ENCODE measurements around the gene TSPEAR. TPM values are rescaled to one million over a fixed set of nuclear protein-coding genes. Genes with fewer than 3 reads are reported as not detected.

TSPEAR gene
- total and polyA plus RNA-seq, 2 of the 13 experiments (the other 11 are each of a cell fraction or from before 2014, with no cell fraction given): 0.07 to 0.32 TPM

GRCh38 chr21:44482581-44483287, 228.6 kb downstream of the TSPEAR start (continued):
- TF ChIP-seq PRDM4 (CRISPR knock-in tag; IDR thresholded peaks at IDR 0.05; ENCODE audit: borderline replicate concordance) (no peak), GPBP1L1 (CRISPR knock-in tag; IDR thresholded peaks at IDR 0.05) (no peak), TEAD2 (CRISPR knock-in tag; IDR thresholded peaks at IDR 0.05) (no peak), MBD4 (IDR thresholded peaks at IDR 0.05; ENCODE audit: borderline replicate concordance, low read length) (no peak), FOXJ3 (CRISPR knock-in tag; IDR thresholded peaks at IDR 0.05; ENCODE audit: borderline replicate concordance) (peak; percentile 48; the same call in 1 of the 2 replicates), ZSCAN12 (CRISPR knock-in tag; IDR thresholded peaks at IDR 0.05) (no peak), ZBTB39 (CRISPR knock-in tag; IDR thresholded peaks at IDR 0.05) (no peak), ZNF672 (CRISPR knock-in tag; IDR thresholded peaks at IDR 0.05) (no peak), ZNF768 (CRISPR knock-in tag; IDR thresholded peaks at IDR 0.05) (0 out of 2 replicates have a peak, but pooled peaks have one; percentile 12), TRIM24 (CRISPR knock-in tag; IDR thresholded peaks at IDR 0.05) (no peak), ZHX2 (IDR thresholded peaks at IDR 0.05; ENCODE audit: low read depth) (no peak), ZHX2 (CRISPR knock-in tag; IDR thresholded peaks at IDR 0.05; ENCODE audit: borderline replicate concordance) (no peak), ARNT2 (CRISPR knock-in tag; IDR thresholded peaks at IDR 0.05; ENCODE audit: low read depth) (no peak), ZNF660 (CRISPR knock-in tag; IDR thresholded peaks at IDR 0.05; ENCODE audit: borderline replicate concordance, low read depth) (no peak), TAF1 (CRISPR knock-in tag; IDR thresholded peaks at IDR 0.05) (peak; percentile 90; the same call in 1 of the 2 replicates), NR3C1 (CRISPR knock-in tag; IDR thresholded peaks at IDR 0.05) (no peak), PPARG (CRISPR knock-in tag; conservative IDR thresholded peaks at IDR 0.05) (peak; percentile 86), MAF1 (CRISPR knock-in tag; IDR thresholded peaks at IDR 0.05; ENCODE audit: borderline replicate concordance) (no peak)
